Measurements from ENCODE around the gene FIGLA.

Gene FIGLA

GRCh38 chr2:70826696-70827350 lies 36.4 kb upstream of the FIGLA start:
- TF ChIP-seq GATA3 (IDR thresholded peaks at IDR 0.05; ENCODE audit: low read depth, low read length) (no peak), GATA2 (IDR thresholded peaks at IDR 0.05; ENCODE audit: low read depth, low read length) (no peak)

- no peak for TF ChIP-seq GATA3 (IDR thresholded peaks at IDR 0.05; ENCODE audit: low read depth, low read length)
- no peak for TF ChIP-seq GATA2 (IDR thresholded peaks at IDR 0.05; ENCODE audit: low read depth, low read length)
Observed at GRCh38 chr2:70823249-70823648, 32.8 kb upstream of the FIGLA start.

- TF ChIP-seq GATA3 (IDR thresholded peaks at IDR 0.05; ENCODE audit: low read depth, low read length) (no peak), GATA2 (IDR thresholded peaks at IDR 0.05; ENCODE audit: low read depth, low read length) (no peak)
Observed at GRCh38 chr2:70822843-70823242, 32.4 kb upstream of the FIGLA start.

GRCh38 chr2:70820499-70820898 lies 30.1 kb upstream of the FIGLA start, which contains the start of gene CLEC4F:
TSS of gene CLEC4F (minus strand) at chr2:70820599. CDS start at chr2:70820523, 76 bp downstream.
- TF ChIP-seq GATA3 (IDR thresholded peaks at IDR 0.05; ENCODE audit: low read depth, low read length) (no peak), GATA2 (IDR thresholded peaks at IDR 0.05; ENCODE audit: low read depth, low read length) (no peak)

- TF ChIP-seq GATA2 (IDR thresholded peaks at IDR 0.05; ENCODE audit: low read depth, low read length) (no peak), GATA3 (IDR thresholded peaks at IDR 0.05; ENCODE audit: low read depth, low read length) (no peak)
Observed at GRCh38 chr2:70817284-70817954, 27.0 kb upstream of the FIGLA start.

- TF ChIP-seq GATA2 (IDR thresholded peaks at IDR 0.05; ENCODE audit: low read depth, low read length) (no peak), GATA3 (IDR thresholded peaks at IDR 0.05; ENCODE audit: low read depth, low read length) (no peak)
Observed at GRCh38 chr2:70816726-70817125, 26.3 kb upstream of the FIGLA start.

- TF ChIP-seq GATA3 (IDR thresholded peaks at IDR 0.05; ENCODE audit: low read depth, low read length) (no peak), GATA2 (IDR thresholded peaks at IDR 0.05; ENCODE audit: low read depth, low read length) (no peak)
Observed at GRCh38 chr2:70808983-70809958, 18.8 kb upstream of the FIGLA start.

GRCh38 chr2:70807828-70808118 lies 17.3 kb upstream of the FIGLA start:
- no peak for TF ChIP-seq GATA3 (IDR thresholded peaks at IDR 0.05; ENCODE audit: low read depth, low read length)
- no peak for TF ChIP-seq GATA2 (IDR thresholded peaks at IDR 0.05; ENCODE audit: low read depth, low read length)

- no peak for TF ChIP-seq GATA2 (IDR thresholded peaks at IDR 0.05; ENCODE audit: low read depth, low read length)
- TF ChIP-seq GATA3 (IDR thresholded peaks at IDR 0.05; ENCODE audit: low read depth, low read length), result no peak
Observed at GRCh38 chr2:70807102-70807827, 16.8 kb upstream of the FIGLA start.

- no peak for TF ChIP-seq GATA3 (IDR thresholded peaks at IDR 0.05; ENCODE audit: low read depth, low read length)
- no peak for TF ChIP-seq GATA2 (IDR thresholded peaks at IDR 0.05; ENCODE audit: low read depth, low read length)
Observed at GRCh38 chr2:70806620-70807019, 16.2 kb upstream of the FIGLA start.

GRCh38 chr2:70806013-70806412 lies 15.6 kb upstream of the FIGLA start:
- TF ChIP-seq GATA3 (IDR thresholded peaks at IDR 0.05; ENCODE audit: low read depth, low read length), result no peak
- no peak for TF ChIP-seq GATA2 (IDR thresholded peaks at IDR 0.05; ENCODE audit: low read depth, low read length)

- TF ChIP-seq GATA2 (IDR thresholded peaks at IDR 0.05; ENCODE audit: low read depth, low read length) (no peak), GATA3 (IDR thresholded peaks at IDR 0.05; ENCODE audit: low read depth, low read length) (no peak)
Observed at GRCh38 chr2:70801607-70802263, 11.3 kb upstream of the FIGLA start.

GRCh38 chr2:70799706-70800105 lies 9.3 kb upstream of the FIGLA start:
- no peak for TF ChIP-seq GATA3 (IDR thresholded peaks at IDR 0.05; ENCODE audit: low read depth, low read length)
- TF ChIP-seq GATA2 (IDR thresholded peaks at IDR 0.05; ENCODE audit: low read depth, low read length), result no peak
